GM12873 (cell line): ENCODE data around the gene KIAA2012.
A peak's percentile ranks its signal among the peaks of the same experiment; 100 is the strongest.

ENCODE experiments used
- TF ChIP-seq, protein P1 (sequence below): IDR thresholded peaks from 2 replicates; pipeline ENCODE4 v1.5.1; 2012; ENCODE audit warnings: low read depth, mild to moderate bottlenecking, moderate library complexity, low read length, control low read depth; ENCODE audit not compliant: insufficient read depth; ENCODE audit errors: missing control alignments

Gene KIAA2012

DNA sequence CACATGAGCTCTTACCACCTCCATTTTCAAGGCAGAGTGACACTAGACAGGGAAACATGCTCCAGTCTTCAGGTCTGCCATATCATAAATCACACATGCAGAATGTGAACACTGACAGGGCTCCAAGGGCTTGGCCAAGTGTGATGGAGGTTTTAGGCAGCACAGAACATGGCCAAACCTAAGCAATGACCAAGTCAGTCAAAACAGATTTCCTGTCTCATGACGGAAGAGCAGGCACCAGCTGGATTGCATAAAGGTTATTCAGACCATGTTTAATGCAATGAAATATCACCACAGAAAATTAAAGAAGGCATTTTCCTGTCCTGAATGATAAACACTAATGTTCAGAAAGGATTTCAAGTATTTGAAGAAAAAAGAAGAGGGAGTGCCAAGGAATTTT is 92.9 kb downstream of the KIAA2012 start:
- TF ChIP-seq, protein P1, sequence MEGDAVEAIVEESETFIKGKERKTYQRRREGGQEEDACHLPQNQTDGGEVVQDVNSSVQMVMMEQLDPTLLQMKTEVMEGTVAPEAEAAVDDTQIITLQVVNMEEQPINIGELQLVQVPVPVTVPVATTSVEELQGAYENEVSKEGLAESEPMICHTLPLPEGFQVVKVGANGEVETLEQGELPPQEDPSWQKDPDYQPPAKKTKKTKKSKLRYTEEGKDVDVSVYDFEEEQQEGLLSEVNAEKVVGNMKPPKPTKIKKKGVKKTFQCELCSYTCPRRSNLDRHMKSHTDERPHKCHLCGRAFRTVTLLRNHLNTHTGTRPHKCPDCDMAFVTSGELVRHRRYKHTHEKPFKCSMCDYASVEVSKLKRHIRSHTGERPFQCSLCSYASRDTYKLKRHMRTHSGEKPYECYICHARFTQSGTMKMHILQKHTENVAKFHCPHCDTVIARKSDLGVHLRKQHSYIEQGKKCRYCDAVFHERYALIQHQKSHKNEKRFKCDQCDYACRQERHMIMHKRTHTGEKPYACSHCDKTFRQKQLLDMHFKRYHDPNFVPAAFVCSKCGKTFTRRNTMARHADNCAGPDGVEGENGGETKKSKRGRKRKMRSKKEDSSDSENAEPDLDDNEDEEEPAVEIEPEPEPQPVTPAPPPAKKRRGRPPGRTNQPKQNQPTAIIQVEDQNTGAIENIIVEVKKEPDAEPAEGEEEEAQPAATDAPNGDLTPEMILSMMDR = no peak

DNA sequence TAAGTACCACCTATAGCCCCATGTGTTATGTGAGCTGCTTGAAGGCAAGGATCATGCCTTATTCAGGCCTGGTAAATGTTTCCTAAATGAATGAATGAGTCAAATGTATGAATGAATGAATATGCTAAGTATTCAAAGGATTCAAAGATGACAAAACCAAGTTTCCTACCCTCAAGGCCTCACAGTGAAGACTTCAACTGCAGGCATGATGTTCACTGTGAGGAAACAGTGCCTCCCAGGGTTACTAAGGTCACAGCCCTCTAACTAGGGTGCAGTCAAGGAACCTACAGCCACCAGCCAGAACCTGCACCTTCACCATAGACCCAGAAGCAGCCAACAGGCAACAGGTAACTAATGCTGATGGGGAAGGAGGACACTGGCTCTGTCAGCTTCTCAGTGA is 96.1 kb downstream of the KIAA2012 start:
- TF ChIP-seq, protein P1 = no peak

- TF ChIP-seq, protein P1 = no peak
These were observed 96.9 kb downstream of the KIAA2012 start for GRCh38 chr2:202169832-202170424.

DNA sequence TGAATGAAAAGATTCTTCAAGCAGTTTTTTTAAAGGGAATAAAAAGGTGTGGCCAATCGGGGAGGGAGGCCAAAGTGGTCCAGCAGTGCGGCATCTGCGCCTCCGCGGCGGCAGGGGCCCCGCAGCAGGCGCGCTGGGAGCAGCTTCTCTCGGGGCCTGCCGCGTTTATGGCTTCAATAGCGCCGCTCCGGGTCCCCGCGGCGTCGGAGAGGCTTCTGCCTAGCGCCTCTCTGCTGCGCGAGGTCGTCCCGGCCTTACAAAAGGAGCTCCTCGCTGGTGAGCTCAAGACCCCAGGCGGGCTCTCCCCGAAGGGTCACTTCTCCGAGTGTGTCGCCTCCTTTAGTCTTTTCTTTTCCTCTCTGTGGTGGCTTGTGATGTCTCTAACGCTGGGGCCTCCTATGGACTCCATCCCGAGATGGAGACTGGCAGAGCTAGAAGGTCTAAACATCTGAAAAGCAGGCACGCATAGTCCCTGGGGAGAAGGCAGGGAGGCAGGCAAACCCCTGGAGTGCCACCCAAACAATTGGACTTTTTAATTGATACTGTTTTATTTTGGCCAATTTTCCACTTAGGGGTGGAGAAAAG is 98.3 kb downstream of the KIAA2012 start:
- TF ChIP-seq, protein P1 = no peak

- TF ChIP-seq, protein P1 = no peak
These were observed 99.6 kb downstream of the KIAA2012 start for GRCh38 chr2:202172439-202173211.

DNA sequence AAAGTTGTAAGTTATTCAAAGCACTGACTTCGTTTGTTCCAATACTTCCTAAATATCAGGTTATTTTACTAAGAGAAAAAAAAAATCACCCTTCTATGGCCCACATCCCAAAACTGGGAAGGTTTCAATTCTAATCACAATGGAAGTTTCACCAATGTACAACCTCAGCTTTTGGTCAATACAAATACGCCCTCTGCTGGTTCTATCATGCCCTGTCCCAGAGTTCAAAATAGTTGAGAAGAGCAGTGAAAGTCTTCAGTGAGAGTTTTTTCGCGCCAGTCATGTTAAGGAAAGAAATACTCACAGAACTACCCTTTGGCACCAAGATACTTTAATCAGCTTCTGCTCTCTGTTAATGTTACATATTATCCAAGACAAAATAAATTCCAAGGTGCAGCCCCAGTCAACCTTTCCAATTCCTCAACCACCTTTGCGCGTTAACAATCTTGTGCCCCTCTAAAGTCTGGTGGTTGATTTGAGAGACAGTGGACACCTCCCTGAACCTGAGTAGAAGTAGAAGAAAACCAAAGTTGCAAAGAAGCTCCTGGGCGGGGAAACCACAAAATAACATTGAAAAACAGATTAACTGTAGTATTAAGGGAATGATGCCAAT is 105.4 kb downstream of the KIAA2012 start:
- TF ChIP-seq, protein P1 = peak; percentile 75

- TF ChIP-seq, protein P1 = no peak
These were observed 111.5 kb downstream of the KIAA2012 start for GRCh38 chr2:202184557-202184956.
